Fibroblast of upper back skin (primary cell): Measurements from ENCODE around the gene ZNF160.
"Not testable (repeated sequence)": the region's sequence is repeated elsewhere in the genome, so short reads cannot be mapped to it uniquely, and the experiment has no call there.

Source experiments
- DNase-seq: peaks from one replicate; pipeline ENCODE4 v3.0.0-alpha.2; 2013

ZNF160 gene

GRCh38 chr19:53091413-53092254 is 11.6 kb downstream of the ZNF160 start:
- no peak for DNase-seq

GRCh38 chr19:53088091-53088490 is 15.1 kb downstream of the ZNF160 start:
- DNase-seq: no peak

GRCh38 chr19:53086949-53087348 is 16.3 kb downstream of the ZNF160 start:
- peak; percentile 10 for DNase-seq

GRCh38 chr19:53085496-53085895 is 17.7 kb downstream of the ZNF160 start:
- DNase-seq: no peak

GRCh38 chr19:53082929-53083328 is 20.3 kb downstream of the ZNF160 start:
- DNase-seq: no peak

GRCh38 chr19:53079313-53079924 is 23.8 kb downstream of the ZNF160 start:
- no peak for DNase-seq

GRCh38 chr19:53078668-53079067 is 24.6 kb downstream of the ZNF160 start:
- DNase-seq: no peak

- DNase-seq: peak; percentile 15
Observed at GRCh38 chr19:53076984-53077383, 26.2 kb downstream of the ZNF160 start.

GRCh38 chr19:53068834-53069233 is 34.4 kb downstream of the ZNF160 start:
- DNase-seq: no peak

GRCh38 chr19:53068199-53068598 is 35.0 kb downstream of the ZNF160 start:
- no peak for DNase-seq

GRCh38 chr19:53057904-53058580 is 45.2 kb downstream of the ZNF160 start:
- no peak for DNase-seq

- no peak for DNase-seq
Observed at GRCh38 chr19:53055117-53055516, 48.1 kb downstream of the ZNF160 start.

GRCh38 chr19:53047379-53047778 is 55.8 kb downstream of the ZNF160 start:
- no peak for DNase-seq

GRCh38 chr19:53045536-53045935 is 57.7 kb downstream of the ZNF160 start:
- no peak for DNase-seq

- no peak for DNase-seq
Observed at GRCh38 chr19:53041366-53041765, 61.9 kb downstream of the ZNF160 start.

GRCh38 chr19:53037101-53038097 is 65.8 kb downstream of the ZNF160 start:
- DNase-seq: peak; percentile 3

- DNase-seq: no peak
Observed at GRCh38 chr19:53034948-53035675, 68.1 kb downstream of the ZNF160 start.

- DNase-seq: no peak
Observed at GRCh38 chr19:53034054-53034453, 69.2 kb downstream of the ZNF160 start.

GRCh38 chr19:53028306-53028705 is 74.9 kb downstream of the ZNF160 start:
- DNase-seq: not testable (repeated sequence)

- DNase-seq: no peak
Observed at GRCh38 chr19:53019684-53020083, 83.5 kb downstream of the ZNF160 start.
